ENCODE data around the gene KIF14. TPM values are rescaled to one million over a fixed set of nuclear protein-coding genes. Genes with fewer than 3 reads are reported as not detected.

KIF14 gene
- total and polyA plus RNA-seq, 11 donors: 0.04 to 2.0 (median 0.08) TPM; not detected in 2

- ATAC-seq (peak in 3 of 4 donors; percentile 76 to 84 (median 83)), DNase-seq (peak in 4 of 5 donors; percentile 48 to 58 (median 56))
- H3K4me3 ChIP-seq: no peak overlapping the region
- H3K36me3 ChIP-seq: no peaks in the 10 kb centered on the region
- 26 to 28% (median 27%) methylated on average over 4 of the region's 4 CpGs for WGBS, 4 donors
- H3K4me1 ChIP-seq: no peaks in the 10 kb centered on the region
- peak; percentile 79 to 97 (median 94) for TF ChIP-seq CTCF (IDR thresholded peaks at IDR 0.05)
- no peak for TF ChIP-seq POLR2A (IDR thresholded peaks at IDR 0.05)
- no peak overlapping the region for H3K27ac ChIP-seq
- H3K9me3 ChIP-seq: no peaks in the 10 kb centered on the region
- intact Hi-C loops (cut with DNase I): loop anchor here in 6 of 10 donors (2.0 to 5.0 kb wide), 3 partner anchors 823 to 828 kb away; no protein-coding TSS in a partner anchor
- H3K27me3 ChIP-seq: peaks cover 0 to 33% (median 4%) of the 10 kb centered on the region in 9 donors
Measured at GRCh38 chr1:200510228-200510623, 110.3 kb downstream of the KIF14 start.

DNA sequence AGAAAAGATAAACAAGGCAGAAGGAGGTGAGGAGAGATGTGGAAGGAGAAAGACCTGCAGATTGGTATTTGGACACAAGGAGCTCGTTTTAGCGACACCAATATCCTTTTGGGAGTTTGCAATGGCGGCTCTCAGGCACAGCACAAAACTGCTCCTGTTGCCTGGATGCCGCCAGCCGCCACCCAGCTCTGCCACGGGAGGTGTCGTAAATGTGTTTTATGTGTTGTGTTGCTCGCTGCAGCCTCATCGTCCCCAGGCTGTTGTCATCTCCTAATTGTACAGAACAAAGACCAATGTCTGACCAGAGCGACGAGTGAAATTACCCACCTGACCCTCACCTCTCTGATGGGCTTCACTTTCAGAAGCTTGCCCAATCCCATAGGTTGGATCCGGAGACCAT, 114.1 kb downstream of the KIF14 start:
- Histone ChIP-seq H3K9me3 (no peaks in the 10 kb centered on the region), H3K4me3 (no peak overlapping the region), H3K27me3 (peaks cover 0 to 17% (median 6%) of the 10 kb centered on the region in 9 donors), H3K4me1 (no peaks in the 10 kb centered on the region), H3K36me3 (no peaks in the 10 kb centered on the region), H3K27ac (no peak overlapping the region)
- DNase-seq (no peak), ATAC-seq (no peak)
- intact Hi-C loops (cut with DNase I): loop anchor here in 1 of 10 donors (5.0 kb wide), 1 partner anchor 819 kb away; no protein-coding TSS in a partner anchor
- WGBS, 4 donors: 79 to 89% (median 86%) methylated on average over 11 to 12 of the region's 12 CpGs
- TF ChIP-seq POLR2A (IDR thresholded peaks at IDR 0.05): no peak
- TF ChIP-seq CTCF (IDR thresholded peaks at IDR 0.05): no peak

DNA sequence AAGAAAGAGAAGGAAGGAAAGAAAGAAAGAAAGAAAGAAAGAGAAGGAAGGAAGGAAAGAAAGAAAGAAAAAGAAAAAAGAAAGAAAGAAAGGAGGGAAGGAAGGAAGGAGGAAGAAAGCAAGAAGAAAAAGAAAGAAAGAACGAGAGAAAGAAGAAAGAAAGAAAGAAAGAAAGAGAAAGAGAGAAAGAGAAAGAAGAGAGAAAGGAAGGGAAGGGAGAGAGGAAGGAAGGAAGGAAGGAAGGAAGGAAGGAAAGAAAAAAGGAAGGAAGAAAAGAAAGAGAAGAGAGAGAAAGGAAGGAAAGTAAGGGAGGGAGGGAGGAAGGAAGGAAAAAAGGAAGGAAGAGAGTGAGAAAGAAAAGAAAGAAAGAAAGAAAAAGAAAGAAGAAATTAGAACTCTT, 115.3 kb downstream of the KIF14 start:
- intact Hi-C loops (cut with DNase I): loop anchor here in 1 of 10 donors (5.0 kb wide), 1 partner anchor 818 kb away; no protein-coding TSS in a partner anchor
- H3K36me3 ChIP-seq: no peaks in the 10 kb centered on the region
- no peak overlapping the region for H3K27ac ChIP-seq
- no peak overlapping the region for H3K4me3 ChIP-seq
- 57 to 79% (median 74%) methylated on average over 1 of the region's 1 CpG for WGBS, 4 donors
- DNase-seq: no peak
- no peaks in the 10 kb centered on the region for H3K9me3 ChIP-seq
- H3K4me1 ChIP-seq: no peaks in the 10 kb centered on the region
- H3K27me3 ChIP-seq: peaks cover 0 to 10% (median 0%) of the 10 kb centered on the region in 9 donors
- TF ChIP-seq CTCF (IDR thresholded peaks at IDR 0.05): no peak
- no peak for TF ChIP-seq POLR2A (IDR thresholded peaks at IDR 0.05)
- ATAC-seq: no peak

Other genes starting within 250 kb of the KIF14 start
- gene ZNF281, start 210.7 kb downstream of the KIF14 start, total RNA-seq: 10 to 100 TPM in 3 of 9 donors, 1 to 10 TPM in 6; 6.7 to 10.6 (median 9.1) TPM
- 1 to 10 TPM; 3.1 to 5.3 TPM for gene ZNF281, start 210.7 kb downstream of the KIF14 start, polyA plus RNA-seq
- 10 to 100 TPM; 12.9 to 21.6 (median 15.9) TPM for gene DDX59, start 49.2 kb upstream of the KIF14 start, total RNA-seq
- gene DDX59, start 49.2 kb upstream of the KIF14 start, polyA plus RNA-seq: 10 to 100 TPM in 1 of 2 donors, 1 to 10 TPM in 1; 10.0 to 15.5 TPM
- 10 to 100 TPM; 33.5 to 53.7 (median 37.5) TPM for gene CAMSAP2, start 118.1 kb upstream of the KIF14 start, total RNA-seq
- gene CAMSAP2, start 118.1 kb upstream of the KIF14 start, polyA plus RNA-seq: 10 to 100 TPM in 1 of 2 donors, 1 to 10 TPM in 1; 7.0 to 16.9 TPM